CD4-positive, alpha-beta T cell (primary cell): ENCODE measurements around the gene RNF227. TPM values are rescaled to one million over a fixed set of nuclear protein-coding genes. Genes with fewer than 3 reads are reported as not detected.

Experiments
- ATAC-seq: fragments of 200-7000 bp; cut with Tn5 transposase; one replicate; pipeline ENCODE4 v1.10.0; 2022; ENCODE audit warnings: mild to moderate bottlenecking; ENCODE audit not compliant: poor library complexity
- CTCF ChIA-PET: fragments of 350-600 bp; sonication (Branson Sonifier 250); formaldehyde crosslinking; loops from one replicate; lab custom pipeline; 2021; ENCODE audit warnings: antibody characterized with exemption, inconsistent platforms; lab: Charles Lee
- POLR2A ChIA-PET: fragments of 350-600 bp; sonication (Branson Sonifier 250); formaldehyde crosslinking; loops from one replicate; lab custom pipeline; 2021; ENCODE audit warnings: antibody characterized with exemption, inconsistent platforms; lab: Charles Lee
- DNase-seq, 14 experiments: peaks; one replicate each; pipeline ENCODE4 v3.0.0-alpha.2; 2013 to 2020; ENCODE audit warnings: mixed read lengths in 2 of 14
- H3K27ac ChIP-seq, 2 donors: one replicate each; pipeline versions ENCODE4 v1.5.1 to v1.7.0; 2013; ENCODE audit warnings: low read length in 2 of 2, low read depth in 1 of 2, mild to moderate bottlenecking in 1 of 2
- H3K27me3 ChIP-seq, 2 experiments: 1 replicate in 1 of 2; 2 replicates in 1 of 2; pipeline versions ENCODE4 v1.6.1 to v1.7.0; 2013; ENCODE audit warnings: low read length in 2 of 2, control low read depth in 1 of 2, mild to moderate bottlenecking in 1 of 2, moderate library complexity in 1 of 2; ENCODE audit not compliant: insufficient read depth in 2 of 2, control insufficient read depth in 1 of 2
- H3K36me3 ChIP-seq: one replicate; pipeline ENCODE4 v1.6.1; 2013; ENCODE audit warnings: low read length, control low read depth; ENCODE audit not compliant: insufficient read depth
- H3K4me1 ChIP-seq: one replicate; pipeline ENCODE4 v1.6.1; 2013; ENCODE audit warnings: low read length, control low read depth; ENCODE audit not compliant: insufficient read depth
- H3K4me3 ChIP-seq: one replicate; pipeline ENCODE4 v1.5.1; 2013; ENCODE audit warnings: mild to moderate bottlenecking, low read length, moderate library complexity
- H3K9me3 ChIP-seq, 2 experiments: 1 replicate in 1 of 2; 2 replicates in 1 of 2; pipeline versions ENCODE4 v1.6.1 to v1.7.0; 2013; ENCODE audit warnings: low read length in 2 of 2, mild to moderate bottlenecking in 2 of 2, control low read depth in 1 of 2, moderate library complexity in 1 of 2; ENCODE audit not compliant: control insufficient read depth in 1 of 2, insufficient read depth in 1 of 2
- H3K27ac Mint-ChIP-seq: one replicate; pipeline ENCODE4 v1.8.0; 2020; ENCODE audit warnings: mixed read lengths
- H3K27me3 Mint-ChIP-seq: one replicate; pipeline ENCODE4 v1.8.0; 2021; ENCODE audit warnings: mixed read lengths
- H3K36me3 Mint-ChIP-seq: one replicate; pipeline ENCODE4 v1.8.0; 2021; ENCODE audit warnings: low read depth, mixed read lengths
- H3K4me1 Mint-ChIP-seq: one replicate; pipeline ENCODE4 v1.8.0; 2021; ENCODE audit warnings: low read depth, mixed read lengths
- H3K4me3 Mint-ChIP-seq: one replicate; pipeline ENCODE4 v1.8.0; 2020; ENCODE audit warnings: mild to moderate bottlenecking, mixed read lengths
- H3K9me3 Mint-ChIP-seq: one replicate; pipeline ENCODE4 v1.8.0; 2020; ENCODE audit warnings: mixed read lengths
- intact Hi-C, 2 experiments: fragments of 100-400 bp; cut with DNase I in 1 of 2; cut with micrococcal nuclease in 1 of 2; formaldehyde crosslinking; loops; one replicate each; pipeline versions ENCODE4 v1.15.1 to v1.9.0; 2023 to 2025; cut with DNase I, micrococcal nuclease
- total RNA-seq, 174 experiments: library from RNA in 2 of 174; stranded (reverse) in 2 of 174; gene quantifications; one replicate each; pipeline ENCODE4 v1.2.3 and lab custom pipeline; 2021 to 2026
- TF ChIP-seq, protein P1 (sequence below): fragments of 200-600 bp; IDR thresholded peaks from one replicate; pipeline ENCODE4 v1.8.0; 2022; ENCODE audit warnings: antibody characterized with exemption, mild to moderate bottlenecking

RNF227 gene
- total RNA-seq, 2 experiments from 2014 or later = 3.2 to 3.5 TPM

DNA sequence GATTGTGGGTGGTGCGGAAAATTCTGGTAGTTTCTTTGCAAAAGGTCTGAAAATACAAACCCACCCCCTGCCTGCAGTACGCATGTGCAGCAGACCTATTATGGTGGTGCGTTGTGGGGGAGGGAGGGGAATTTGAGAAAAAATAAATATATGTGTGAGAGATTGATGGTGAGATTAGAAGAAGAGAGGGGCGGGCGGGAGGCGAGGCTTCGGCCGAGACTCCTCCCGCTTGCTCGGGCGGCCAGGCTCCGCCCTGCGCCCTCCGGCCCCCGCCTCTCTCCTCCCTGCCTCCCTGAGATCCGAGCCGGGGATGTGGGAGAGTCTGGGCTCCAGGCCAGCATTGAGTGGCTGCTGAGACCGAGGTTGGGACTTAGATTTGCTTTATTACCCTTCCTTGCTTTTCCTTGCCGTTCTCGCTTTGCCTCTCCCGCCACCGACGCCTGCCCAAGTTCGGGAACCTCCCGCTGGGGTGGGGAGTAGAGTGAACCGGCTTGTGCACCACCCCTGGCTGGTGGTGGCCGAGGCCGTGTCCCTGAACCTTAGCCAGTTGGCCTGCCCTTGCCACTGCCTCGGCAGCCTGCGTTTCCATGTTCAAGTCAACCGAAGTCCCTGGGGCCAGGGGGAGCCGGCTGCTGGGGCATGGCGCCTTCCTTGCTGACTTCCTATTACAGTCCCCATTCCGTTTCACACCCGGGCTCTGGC, 28.5 kb downstream of the RNF227 start:
- Histone ChIP-seq H3K9me3 (no peaks in the 10 kb centered on the region), H3K4me1 (peaks cover 49% of the 10 kb centered on the region), H3K36me3 (peaks cover 30% of the 10 kb centered on the region), H3K27ac (peak overlapping the region; percentile 75 to 96), H3K27me3 (no peaks in the 10 kb centered on the region), H3K4me3 (peak overlapping the region; percentile 98)
- CTCF ChIA-PET = interaction anchor here (0.6 kb wide), 1 partner anchor 14 kb away, joined by 4 read pairs; no protein-coding TSS in a partner anchor
- intact Hi-C loops = loop anchor here (1.0 to 5.0 kb wide), 7 partner anchors 25 to 53 kb away; partner anchors contain the start of genes CNTROB (in 1 of the 2), KDM6B (in 1 of the 2), NAA38 (in 1 of the 2) and TRAPPC1 (in 1 of the 2)
- POLR2A ChIA-PET = interaction anchor here (0.6 kb wide), 1 partner anchor 28 kb away, joined by 3 read pairs; no protein-coding TSS in a partner anchor
- DNase-seq = peak; percentile 72 to 97 (median 86)
- ATAC-seq = peak; percentile 69
- H3K27ac Mint-ChIP-seq = no peak overlapping the region
- no peaks in the 10 kb centered on the region for H3K9me3 Mint-ChIP-seq
- no peak overlapping the region for H3K4me3 Mint-ChIP-seq
- TF ChIP-seq, protein P1, sequence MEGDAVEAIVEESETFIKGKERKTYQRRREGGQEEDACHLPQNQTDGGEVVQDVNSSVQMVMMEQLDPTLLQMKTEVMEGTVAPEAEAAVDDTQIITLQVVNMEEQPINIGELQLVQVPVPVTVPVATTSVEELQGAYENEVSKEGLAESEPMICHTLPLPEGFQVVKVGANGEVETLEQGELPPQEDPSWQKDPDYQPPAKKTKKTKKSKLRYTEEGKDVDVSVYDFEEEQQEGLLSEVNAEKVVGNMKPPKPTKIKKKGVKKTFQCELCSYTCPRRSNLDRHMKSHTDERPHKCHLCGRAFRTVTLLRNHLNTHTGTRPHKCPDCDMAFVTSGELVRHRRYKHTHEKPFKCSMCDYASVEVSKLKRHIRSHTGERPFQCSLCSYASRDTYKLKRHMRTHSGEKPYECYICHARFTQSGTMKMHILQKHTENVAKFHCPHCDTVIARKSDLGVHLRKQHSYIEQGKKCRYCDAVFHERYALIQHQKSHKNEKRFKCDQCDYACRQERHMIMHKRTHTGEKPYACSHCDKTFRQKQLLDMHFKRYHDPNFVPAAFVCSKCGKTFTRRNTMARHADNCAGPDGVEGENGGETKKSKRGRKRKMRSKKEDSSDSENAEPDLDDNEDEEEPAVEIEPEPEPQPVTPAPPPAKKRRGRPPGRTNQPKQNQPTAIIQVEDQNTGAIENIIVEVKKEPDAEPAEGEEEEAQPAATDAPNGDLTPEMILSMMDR = no peak
- H3K4me1 Mint-ChIP-seq = peaks cover 6% of the 10 kb centered on the region
- H3K27me3 Mint-ChIP-seq = no peaks in the 10 kb centered on the region
- H3K36me3 Mint-ChIP-seq = peaks cover 4% of the 10 kb centered on the region

DNA sequence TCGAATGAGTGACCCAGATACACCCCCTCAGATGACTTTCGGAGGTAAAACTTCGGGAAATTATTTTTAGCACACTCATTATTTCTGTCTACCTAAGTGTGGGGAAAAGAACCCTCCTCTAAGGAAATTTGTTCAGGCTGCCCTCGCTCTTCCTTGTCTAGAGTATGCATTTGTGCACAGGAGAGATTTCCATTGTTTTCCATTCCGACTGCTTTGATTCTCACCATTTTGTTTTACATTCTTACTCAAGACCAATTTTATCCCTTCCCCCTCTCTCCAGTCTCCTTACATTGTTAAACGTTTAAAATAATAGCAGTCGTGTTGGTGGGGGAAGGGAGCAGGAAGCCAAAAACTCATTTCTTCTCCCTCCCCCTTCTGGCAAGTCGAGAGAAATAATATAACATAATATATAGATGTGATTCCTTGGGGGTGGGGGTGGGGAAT, 29.0 kb downstream of the RNF227 start:
- ChIA-PET POLR2A (interaction anchor here (1.1 to 1.7 kb wide), 2 partner anchors 29 to 30 kb away, joined by 3 to 18 read pairs; partner anchors contain the start of genes NAA38 and RNF227), CTCF (no interaction called here)
- peaks cover 4% of the 10 kb centered on the region for H3K36me3 Mint-ChIP-seq
- Histone ChIP-seq H3K9me3 (no peaks in the 10 kb centered on the region), H3K27ac (peak overlapping the region; percentile 86 to 96), H3K4me1 (peaks cover 55% of the 10 kb centered on the region), H3K36me3 (peaks cover 25% of the 10 kb centered on the region), H3K4me3 (peak overlapping the region; percentile 98), H3K27me3 (no peaks in the 10 kb centered on the region)
- no peak overlapping the region for H3K4me3 Mint-ChIP-seq
- intact Hi-C loops = loop anchor here (1.0 to 5.0 kb wide), 5 partner anchors 24 to 52 kb away; partner anchors contain the start of genes CNTROB (in 1 of the 2), KDM6B (in 1 of the 2), NAA38 (in 1 of the 2) and TRAPPC1 (in 1 of the 2)
- no peaks in the 10 kb centered on the region for H3K27me3 Mint-ChIP-seq
- TF ChIP-seq, protein P1 = no peak
- ATAC-seq (peak; percentile 37), DNase-seq (no peak)
- H3K27ac Mint-ChIP-seq = no peak overlapping the region
- H3K4me1 Mint-ChIP-seq = peaks cover 6% of the 10 kb centered on the region
- H3K9me3 Mint-ChIP-seq = no peaks in the 10 kb centered on the region

DNA sequence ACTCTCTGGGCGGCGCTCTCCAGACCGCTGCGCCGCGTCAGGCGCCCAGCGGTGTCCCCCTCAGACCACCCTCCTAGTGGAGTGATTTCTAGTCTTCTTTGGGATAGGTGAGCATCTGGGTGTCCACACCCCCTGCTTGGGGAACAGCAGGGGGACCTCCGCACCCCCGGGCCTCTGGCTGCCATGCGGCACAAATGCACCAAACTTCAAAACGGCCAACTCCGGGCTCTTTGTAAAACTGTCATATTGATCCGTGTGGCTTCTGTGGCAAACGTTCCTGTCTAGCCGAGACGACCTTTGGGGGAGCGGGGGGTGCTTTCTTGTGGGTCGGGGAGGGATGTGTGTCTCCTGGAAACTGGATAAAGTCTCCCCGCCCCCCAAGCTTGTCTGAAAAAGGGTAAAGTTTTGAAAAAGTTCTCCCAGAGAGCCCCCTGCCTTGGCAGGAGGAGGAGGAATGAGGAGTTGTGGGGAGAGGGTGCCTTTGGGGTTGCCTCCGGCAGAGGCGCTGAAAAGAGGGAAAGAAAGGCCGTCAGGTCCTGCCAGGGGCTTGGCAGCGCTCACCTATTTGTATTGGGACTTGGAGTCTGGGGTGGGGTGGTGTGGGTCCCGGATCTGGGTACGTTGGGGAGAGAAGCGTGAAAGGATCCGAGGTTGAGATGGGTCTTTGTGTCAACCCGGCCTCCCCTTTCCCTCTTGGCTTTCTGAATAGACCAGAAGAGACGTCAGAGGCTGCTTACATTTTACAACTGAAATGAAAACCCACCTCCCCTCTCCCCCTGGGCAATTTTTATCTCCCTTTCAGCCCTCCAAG, 29.7 kb downstream of the RNF227 start:
- TF ChIP-seq, protein P1 = no peak
- H3K27me3 Mint-ChIP-seq = no peaks in the 10 kb centered on the region
- peaks cover 21% of the 10 kb centered on the region for H3K36me3 ChIP-seq
- peaks cover 61% of the 10 kb centered on the region for H3K4me1 ChIP-seq
- peak overlapping the region; percentile 86 to 96 for H3K27ac ChIP-seq
- POLR2A ChIA-PET = interaction anchor here (0.9 to 1.9 kb wide), 8 partner anchors 18 to 103 kb away, joined by 3 to 18 read pairs (median 4); partner anchors contain the start of genes CNTROB, NAA38, RNF227 and TRAPPC1
- H3K9me3 Mint-ChIP-seq = no peaks in the 10 kb centered on the region
- DNase-seq (peak; percentile 23 to 85 (median 60)), ATAC-seq (peak; percentile 10)
- H3K27me3 ChIP-seq = no peaks in the 10 kb centered on the region
- peaks cover 6% of the 10 kb centered on the region for H3K4me1 Mint-ChIP-seq
- peaks cover 4% of the 10 kb centered on the region for H3K36me3 Mint-ChIP-seq
- no peaks in the 10 kb centered on the region for H3K9me3 ChIP-seq
- H3K27ac Mint-ChIP-seq = no peak overlapping the region
- H3K4me3 ChIP-seq = peak overlapping the region; percentile 98
- CTCF ChIA-PET = interaction anchor here (1.0 to 1.3 kb wide), 2 partner anchors 12 to 104 kb away, joined by 3 to 5 read pairs; no protein-coding TSS in a partner anchor
- intact Hi-C loops = loop anchor here (1.0 to 5.0 kb wide), 5 partner anchors 24 to 52 kb away; partner anchors contain the start of genes CNTROB (in 1 of the 2), KDM6B (in 1 of the 2), NAA38 (in 1 of the 2) and TRAPPC1 (in 1 of the 2)
- no peak overlapping the region for H3K4me3 Mint-ChIP-seq
